ENCODE results near the gene GFRA1. TPM values are rescaled to one million over a fixed set of nuclear protein-coding genes. Genes with fewer than 3 reads are reported as not detected.

Gene GFRA1
- total RNA-seq, 2 experiments from 2014 or later: not detected

- ChIA-PET CTCF (no interaction called here), POLR2A (no interaction called here)
Observed at GRCh38 chr10:116136261-116136660, 136.7 kb downstream of the GFRA1 start.

GRCh38 chr10:116134322-116134721, 138.7 kb downstream of the GFRA1 start:
- POLR2A ChIA-PET: no interaction called here

GRCh38 chr10:116133634-116134033, 139.4 kb downstream of the GFRA1 start:
- ChIA-PET POLR2A (no interaction called here), CTCF (no interaction called here)

More at GRCh38 chr10:116134322-116134721, 138.7 kb downstream of the GFRA1 start:
- CTCF ChIA-PET: no interaction called here

- POLR2A ChIA-PET: no interaction called here
- CTCF ChIA-PET: no interaction called here
Observed at GRCh38 chr10:116132780-116133399, 140.1 kb downstream of the GFRA1 start.

- ChIA-PET POLR2A (no interaction called here), CTCF (interaction anchor here (0.6 kb wide), 1 partner anchor 1436 kb away, joined by 4 read pairs; no protein-coding TSS in a partner anchor)
Observed at GRCh38 chr10:116130006-116130405, 143.0 kb downstream of the GFRA1 start.

GRCh38 chr10:116126954-116127695, 145.9 kb downstream of the GFRA1 start:
- CTCF ChIA-PET: no interaction called here

GRCh38 chr10:116126239-116126638, 146.8 kb downstream of the GFRA1 start:
- POLR2A ChIA-PET: no interaction called here
- CTCF ChIA-PET: no interaction called here

More at GRCh38 chr10:116126954-116127695, 145.9 kb downstream of the GFRA1 start:
- POLR2A ChIA-PET: no interaction called here

GRCh38 chr10:116125180-116125579, 147.8 kb downstream of the GFRA1 start:
- POLR2A ChIA-PET: no interaction called here

GRCh38 chr10:116124777-116125176, 148.2 kb downstream of the GFRA1 start:
- CTCF ChIA-PET: no interaction called here

More at GRCh38 chr10:116125180-116125579, 147.8 kb downstream of the GFRA1 start:
- CTCF ChIA-PET: no interaction called here

GRCh38 chr10:116122664-116123063, 150.3 kb downstream of the GFRA1 start:
- ChIA-PET POLR2A (no interaction called here), CTCF (no interaction called here)

More at GRCh38 chr10:116124777-116125176, 148.2 kb downstream of the GFRA1 start:
- POLR2A ChIA-PET: no interaction called here

GRCh38 chr10:116121640-116122525, 151.1 kb downstream of the GFRA1 start:
- ChIA-PET POLR2A (no interaction called here), CTCF (interaction anchor here (0.6 kb wide), 1 partner anchor 37 kb away, joined by 3 read pairs; no protein-coding TSS in a partner anchor)

GRCh38 chr10:116120688-116121455, 152.1 kb downstream of the GFRA1 start:
- ChIA-PET POLR2A (no interaction called here), CTCF (no interaction called here)

- ChIA-PET CTCF (no interaction called here), POLR2A (no interaction called here)
Observed at GRCh38 chr10:116118847-116119246, 154.2 kb downstream of the GFRA1 start.

GRCh38 chr10:116115797-116116196, 157.2 kb downstream of the GFRA1 start:
- ChIA-PET POLR2A (no interaction called here), CTCF (no interaction called here)

- CTCF ChIA-PET: no interaction called here
- POLR2A ChIA-PET: no interaction called here
Observed at GRCh38 chr10:116115036-116115641, 157.9 kb downstream of the GFRA1 start.

GRCh38 chr10:116113721-116114501, 159.1 kb downstream of the GFRA1 start:
- ChIA-PET POLR2A (no interaction called here), CTCF (interaction anchor here (0.6 kb wide), 1 partner anchor 672 kb away, joined by 3 read pairs; no protein-coding TSS in a partner anchor)

GRCh38 chr10:116112232-116113231, 160.5 kb downstream of the GFRA1 start:
- ChIA-PET POLR2A (no interaction called here), CTCF (no interaction called here)

Data from activated CD8-positive, alpha-beta memory T cell treated with anti-CD3 and anti-CD28 coated beads for 36 hours (primary cell).